Stomach (tissue), 9 donors: ENCODE data around the gene SLC35D1. TPM values are rescaled to one million over a fixed set of nuclear protein-coding genes. Genes with fewer than 3 reads are reported as not detected.

ENCODE experiments used
- DNase-seq, 2 donors: peaks; one replicate each; pipeline versions ENCODE4 v3.0.0 to v3.0.0-alpha.2; 2013 to 2019
- H3K27ac ChIP-seq, 5 donors: fragments of 200-600 bp in 4 of 5; sonication (generic) in 4 of 5; one replicate each; pipeline ENCODE4 v1.5.1; 2013 to 2019; ENCODE audit warnings: mild to moderate bottlenecking in 1 of 5, moderate library complexity in 1 of 5
- H3K27me3 ChIP-seq, 3 donors: fragments of 200-600 bp; sonication (generic); one replicate each; pipeline ENCODE4 v1.5.1; 2017 to 2019; ENCODE audit warnings: mixed run types in 1 of 3
- H3K36me3 ChIP-seq, 4 donors: fragments of 200-600 bp; sonication (generic); 1 replicate in 3 of 4; 2 replicates in 1 of 4; pipeline ENCODE4 v1.5.1; 2016 to 2019
- H3K4me1 ChIP-seq, 4 donors: fragments of 200-600 bp; sonication (generic); one replicate each; pipeline ENCODE4 v1.5.1; 2016 to 2019
- H3K4me3 ChIP-seq, 4 donors: fragments of 200-600 bp; sonication (generic) in 3 of 4; one replicate each; pipeline ENCODE4 v1.5.1; 2016 to 2019; ENCODE audit warnings: mild to moderate bottlenecking in 1 of 4
- H3K9me3 ChIP-seq, 4 donors: fragments of 200-600 bp; sonication (generic); one replicate each; pipeline ENCODE4 v1.5.1; 2016 to 2019
- EP300 ChIP-seq: sonication (generic); formaldehyde crosslinking; IDR thresholded peaks from one replicate; pipeline ENCODE4 v1.6.1; 2017; ENCODE audit warnings: antibody characterized with exemption
- POLR2A ChIP-seq, 4 donors: fragments of 450-650 bp; IDR thresholded peaks; one replicate each; pipeline ENCODE4 v1.6.1; 2016; ENCODE audit warnings: antibody characterized with exemption in 4 of 4, control low read depth in 2 of 4, mild to moderate bottlenecking in 1 of 4, moderate library complexity in 1 of 4
- POLR2AphosphoS5 ChIP-seq, 3 donors: sonication (generic); formaldehyde crosslinking; IDR thresholded peaks; one replicate each; pipeline ENCODE4 v1.6.1; 2016; ENCODE audit warnings: antibody characterized with exemption in 3 of 3
- WGBS, 5 donors: extraction: QIAGEN DNeasy Blood & Tissue Kit in 3 of 5; methylation state at CpG; one replicate each; pipeline versions ENCODE4 v1.1.5 to v1.1.7; 2013 to 2018; 5-methylcytosine and 5-hydroxymethylcytosine counted together
- intact Hi-C: fragments of 100-400 bp; cut with DNase I; formaldehyde crosslinking; loops from one replicate; pipeline ENCODE4 v1.15.1; 2023; ENCODE audit warnings: low total_unique reads
- polyA plus RNA-seq, 3 donors: library from polyadenylated mRNA; stranded (reverse); fragments of 200-250 nt; gene quantifications; one replicate each; pipeline ENCODE4 v1.2.3, GENCODE V29; 2013
- small RNA-seq, 4 donors: library from RNA; depleted of rRNA; stranded (forward); fragments of <200 nt; gene quantifications; one replicate each; pipeline ENCODE3, GENCODE V24; 2016
- total RNA-seq, 5 donors: library from RNA; depleted of rRNA; stranded (reverse); fragments of >200 nt; gene quantifications; one replicate each; pipeline versions ENCODE4 v1.1.0 to v1.2.3, GENCODE V29; 2014 to 2016
- TF ChIP-seq, protein P1 (sequence below), 7 experiments: fragments of 450-650 bp in 4 of 7; fragments of 200-600 bp in 3 of 7; sonication (generic) in 3 of 7; IDR thresholded peaks; one replicate each; pipeline ENCODE4 v1.5.1; 2016 to 2019; ENCODE audit warnings: antibody characterized with exemption in 7 of 7, control low read depth in 2 of 7, mild to moderate bottlenecking in 1 of 7
- donor health status: healthy with polysubstance abuse.
- donor health status: Bipolar disorder and iron deficiency.
- donor health status: healthy.

Gene SLC35D1
- total and polyA plus RNA-seq, 8 donors = 1.7 to 40.8 (median 10.0) TPM

DNA sequence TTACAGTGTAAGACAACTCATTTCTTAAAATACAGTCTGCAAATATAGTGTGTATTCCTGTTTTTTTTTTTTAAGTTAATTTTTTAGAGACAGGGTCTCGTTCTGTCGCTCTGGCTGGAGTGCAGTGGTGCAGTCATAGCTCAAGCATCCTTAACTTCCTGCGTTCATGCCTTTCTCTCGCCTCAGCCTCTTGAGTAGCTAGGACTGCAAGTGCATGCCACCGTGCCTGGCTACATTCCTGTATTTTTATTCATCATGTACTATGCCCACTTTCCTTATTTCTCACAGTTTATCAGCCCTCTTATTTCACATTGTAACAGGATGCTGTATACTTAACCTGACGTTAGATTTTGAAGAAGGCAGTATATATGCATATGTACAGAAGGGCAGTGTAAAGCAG, 102.4 kb downstream of the SLC35D1 start:
- Histone ChIP-seq H3K36me3 (peaks cover 11 to 95% (median 76%) of the 10 kb centered on the region in 4 donors), H3K4me3 (no peak overlapping the region), H3K27ac (no peak overlapping the region), H3K27me3 (no peaks in the 10 kb centered on the region), H3K9me3 (no peaks in the 10 kb centered on the region), H3K4me1 (peaks cover 0 to 38% (median 18%) of the 10 kb centered on the region in 4 donors)
- DNase-seq = no peak
- intact Hi-C loops = no loop called here
- WGBS, 5 donors = 90 to 95% (median 93%) methylated on average over 6 of the region's 6 CpGs
- TF ChIP-seq EP300 (no peak), POLR2A (IDR thresholded peaks at IDR 0.05) (no peak), POLR2AphosphoS5 (IDR thresholded peaks at IDR 0.05) (no peak)
- TF ChIP-seq, protein P1, sequence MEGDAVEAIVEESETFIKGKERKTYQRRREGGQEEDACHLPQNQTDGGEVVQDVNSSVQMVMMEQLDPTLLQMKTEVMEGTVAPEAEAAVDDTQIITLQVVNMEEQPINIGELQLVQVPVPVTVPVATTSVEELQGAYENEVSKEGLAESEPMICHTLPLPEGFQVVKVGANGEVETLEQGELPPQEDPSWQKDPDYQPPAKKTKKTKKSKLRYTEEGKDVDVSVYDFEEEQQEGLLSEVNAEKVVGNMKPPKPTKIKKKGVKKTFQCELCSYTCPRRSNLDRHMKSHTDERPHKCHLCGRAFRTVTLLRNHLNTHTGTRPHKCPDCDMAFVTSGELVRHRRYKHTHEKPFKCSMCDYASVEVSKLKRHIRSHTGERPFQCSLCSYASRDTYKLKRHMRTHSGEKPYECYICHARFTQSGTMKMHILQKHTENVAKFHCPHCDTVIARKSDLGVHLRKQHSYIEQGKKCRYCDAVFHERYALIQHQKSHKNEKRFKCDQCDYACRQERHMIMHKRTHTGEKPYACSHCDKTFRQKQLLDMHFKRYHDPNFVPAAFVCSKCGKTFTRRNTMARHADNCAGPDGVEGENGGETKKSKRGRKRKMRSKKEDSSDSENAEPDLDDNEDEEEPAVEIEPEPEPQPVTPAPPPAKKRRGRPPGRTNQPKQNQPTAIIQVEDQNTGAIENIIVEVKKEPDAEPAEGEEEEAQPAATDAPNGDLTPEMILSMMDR (IDR thresholded peaks at IDR 0.05) = no peak

Small RNA genes within 50 kb of the gene (small RNA-seq; reads per million reads assigned to genes)
- 0 reads per million in 4 donors for gene RF00322

Other genes starting within 250 kb of the SLC35D1 start
- gene DNAI4, start 129.3 kb downstream of the SLC35D1 start, total RNA-seq = 1 to 10 TPM in 4 of 5 donors, not detected in 1; 6.2 to 9.5 (median 8.0) TPM
- 1 to 10 TPM in 2 of 3 donors, under 1 TPM in 1; 0.44 to 2.4 (median 2.1) TPM for gene DNAI4, start 129.3 kb downstream of the SLC35D1 start, polyA plus RNA-seq
- gene MIER1, start 129.2 kb downstream of the SLC35D1 start, total RNA-seq = 10 to 100 TPM in 4 of 5 donors, 1 to 10 TPM in 1; 6.4 to 57.6 (median 34.1) TPM
- 10 to 100 TPM; 11.0 to 25.1 (median 12.7) TPM for gene MIER1, start 129.2 kb downstream of the SLC35D1 start, polyA plus RNA-seq
- not detected for gene C1orf141, start 80.8 kb upstream of the SLC35D1 start, total RNA-seq
- not detected for gene C1orf141, start 80.8 kb upstream of the SLC35D1 start, polyA plus RNA-seq
- gene IL23R, start 112.3 kb upstream of the SLC35D1 start, total RNA-seq = 1 to 10 TPM in 1 of 5 donors, not detected in 4; 1.3 TPM
- not detected for gene IL23R, start 112.3 kb upstream of the SLC35D1 start, polyA plus RNA-seq